GM12872 (cell line): ENCODE data around the gene ANKFN1.

Source experiments
- TF ChIP-seq, protein P1 (sequence below): IDR thresholded peaks from 3 replicates; pipeline ENCODE4 v1.5.1; 2011; ENCODE audit warnings: low read depth, mild to moderate bottlenecking, low read length, moderate library complexity; ENCODE audit not compliant: insufficient read depth

ANKFN1 gene

DNA sequence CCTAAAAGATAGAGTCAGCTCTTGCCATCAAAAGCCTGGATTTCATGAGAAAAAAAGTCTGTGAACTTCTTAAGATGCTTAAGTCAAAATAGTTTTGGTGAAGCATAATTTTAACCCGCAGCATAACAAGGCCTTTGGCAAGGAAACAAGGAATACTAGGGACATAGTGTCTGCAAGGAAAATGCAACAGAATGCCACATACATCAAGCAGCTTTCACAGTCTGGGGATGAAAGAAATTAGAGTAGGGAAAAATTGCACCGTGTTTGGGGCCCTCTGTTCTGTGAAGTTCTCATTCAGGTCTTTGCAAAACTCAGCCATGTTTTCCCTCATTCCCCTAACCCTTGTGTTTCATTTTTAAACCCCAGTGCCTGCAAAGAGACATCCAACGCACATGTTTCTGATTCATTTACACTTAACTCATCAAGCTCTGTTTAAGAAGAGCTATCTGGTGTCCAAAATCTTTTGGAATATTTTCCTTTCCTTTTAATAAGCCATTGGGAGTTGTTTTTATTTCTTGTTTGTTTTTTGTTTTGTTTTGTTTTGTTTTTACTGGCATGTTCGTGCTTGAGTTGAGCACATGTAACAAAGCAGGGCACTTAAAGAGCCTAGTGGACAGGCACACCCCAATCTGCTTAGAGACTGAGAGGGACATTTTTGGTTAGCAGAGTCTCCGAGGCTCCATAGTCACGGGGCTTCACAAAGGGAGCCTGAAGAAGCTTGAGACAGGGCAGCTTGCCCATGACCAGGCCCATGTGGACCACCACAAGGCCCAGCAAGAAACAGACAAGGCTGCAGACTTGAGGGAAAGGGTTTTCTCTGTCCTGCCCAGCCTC lies 116.5 kb downstream of the ANKFN1 start:
- TF ChIP-seq, protein P1, sequence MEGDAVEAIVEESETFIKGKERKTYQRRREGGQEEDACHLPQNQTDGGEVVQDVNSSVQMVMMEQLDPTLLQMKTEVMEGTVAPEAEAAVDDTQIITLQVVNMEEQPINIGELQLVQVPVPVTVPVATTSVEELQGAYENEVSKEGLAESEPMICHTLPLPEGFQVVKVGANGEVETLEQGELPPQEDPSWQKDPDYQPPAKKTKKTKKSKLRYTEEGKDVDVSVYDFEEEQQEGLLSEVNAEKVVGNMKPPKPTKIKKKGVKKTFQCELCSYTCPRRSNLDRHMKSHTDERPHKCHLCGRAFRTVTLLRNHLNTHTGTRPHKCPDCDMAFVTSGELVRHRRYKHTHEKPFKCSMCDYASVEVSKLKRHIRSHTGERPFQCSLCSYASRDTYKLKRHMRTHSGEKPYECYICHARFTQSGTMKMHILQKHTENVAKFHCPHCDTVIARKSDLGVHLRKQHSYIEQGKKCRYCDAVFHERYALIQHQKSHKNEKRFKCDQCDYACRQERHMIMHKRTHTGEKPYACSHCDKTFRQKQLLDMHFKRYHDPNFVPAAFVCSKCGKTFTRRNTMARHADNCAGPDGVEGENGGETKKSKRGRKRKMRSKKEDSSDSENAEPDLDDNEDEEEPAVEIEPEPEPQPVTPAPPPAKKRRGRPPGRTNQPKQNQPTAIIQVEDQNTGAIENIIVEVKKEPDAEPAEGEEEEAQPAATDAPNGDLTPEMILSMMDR, result no peak

DNA sequence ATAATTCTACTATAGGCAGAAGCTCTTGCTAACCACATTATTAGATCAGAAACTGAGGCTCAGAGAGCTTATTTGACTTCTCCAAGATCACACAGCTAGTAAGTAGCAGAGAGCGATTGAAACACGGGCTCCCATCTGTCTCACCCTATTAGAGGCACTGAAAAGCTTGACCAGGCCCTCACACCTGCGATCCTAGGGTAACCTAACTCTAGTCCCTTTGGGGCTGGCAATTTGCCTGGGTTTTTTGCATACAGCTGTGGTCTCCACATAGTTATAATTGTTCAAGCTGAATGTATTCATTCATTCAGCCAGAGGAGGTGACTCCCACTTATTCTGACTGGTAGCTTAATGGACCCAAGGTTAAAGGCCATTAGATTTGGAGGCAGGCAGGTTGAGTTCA lies 121.2 kb downstream of the ANKFN1 start:
- TF ChIP-seq, protein P1, result no peak

DNA sequence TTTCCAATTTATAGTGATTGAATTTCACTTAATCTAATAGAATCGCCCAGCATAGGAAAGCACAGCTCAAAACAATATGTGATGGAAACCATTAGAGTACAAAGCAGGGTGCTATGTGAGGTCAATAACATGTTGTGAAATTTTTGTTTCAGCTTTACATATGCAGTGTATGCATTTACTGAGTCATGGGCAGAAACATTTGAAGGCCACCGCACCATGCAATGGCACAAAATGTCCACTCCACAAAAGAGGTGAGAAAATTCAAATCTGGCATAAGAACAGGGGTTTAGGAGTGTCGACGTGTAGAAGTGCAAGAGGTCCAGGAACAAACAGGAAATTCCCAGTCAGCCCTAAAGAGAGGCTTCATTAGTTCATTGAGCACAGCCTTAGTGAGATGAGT lies 131.2 kb downstream of the ANKFN1 start:
- TF ChIP-seq, protein P1, result no peak

DNA sequence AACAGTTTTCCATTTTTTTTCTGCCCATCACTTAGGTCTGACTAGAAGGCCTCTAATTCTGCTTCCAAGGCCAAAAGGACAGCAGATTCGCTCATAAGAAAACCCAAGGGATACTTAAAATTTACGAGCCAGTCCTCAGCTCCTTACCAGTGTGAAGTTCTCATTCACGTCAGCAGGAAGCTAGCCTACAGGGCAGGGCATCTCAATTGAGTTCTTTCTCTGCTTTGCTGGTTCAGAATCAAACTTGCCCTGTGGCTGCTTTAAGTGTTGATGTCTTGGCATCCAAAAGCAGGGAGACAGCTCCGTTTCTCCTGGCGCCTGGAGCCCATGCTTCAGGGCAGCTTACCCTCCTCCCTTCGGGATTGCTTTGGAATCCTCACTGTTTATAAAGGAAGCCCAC lies 136.0 kb downstream of the ANKFN1 start:
- TF ChIP-seq, protein P1, result no peak

DNA sequence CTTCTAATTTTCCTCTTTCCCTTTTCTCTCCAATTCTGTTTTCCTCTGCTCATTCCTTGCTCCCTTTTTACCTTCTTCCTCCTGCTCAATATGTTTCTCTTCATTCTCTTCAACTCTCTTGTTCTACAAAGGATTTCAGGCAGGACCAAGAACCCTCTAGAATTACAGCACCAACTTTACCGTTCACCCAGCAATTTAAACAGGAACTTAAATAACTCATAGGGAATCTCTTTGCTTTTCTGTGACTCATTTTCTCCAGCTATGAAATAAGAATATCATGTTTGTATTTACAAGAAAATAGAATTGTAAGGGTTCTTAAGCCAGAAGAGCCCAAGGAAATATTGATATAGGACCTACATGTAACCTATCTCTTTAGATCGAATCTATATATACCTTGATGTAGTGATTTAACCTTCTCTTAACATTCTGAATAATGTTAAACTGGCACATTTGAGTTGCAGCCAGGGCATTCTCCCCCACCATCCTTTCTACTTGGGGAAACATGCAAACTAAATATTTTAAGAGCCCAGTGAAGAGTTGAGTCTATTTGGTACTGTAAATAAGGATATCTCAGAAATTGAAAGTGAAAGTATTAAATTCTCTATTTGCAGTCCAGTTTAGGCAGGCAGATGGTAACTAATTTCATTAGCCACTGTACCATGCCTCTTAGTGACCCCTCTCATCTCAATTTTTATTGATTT lies 137.0 kb downstream of the ANKFN1 start:
- TF ChIP-seq, protein P1, result no peak

DNA sequence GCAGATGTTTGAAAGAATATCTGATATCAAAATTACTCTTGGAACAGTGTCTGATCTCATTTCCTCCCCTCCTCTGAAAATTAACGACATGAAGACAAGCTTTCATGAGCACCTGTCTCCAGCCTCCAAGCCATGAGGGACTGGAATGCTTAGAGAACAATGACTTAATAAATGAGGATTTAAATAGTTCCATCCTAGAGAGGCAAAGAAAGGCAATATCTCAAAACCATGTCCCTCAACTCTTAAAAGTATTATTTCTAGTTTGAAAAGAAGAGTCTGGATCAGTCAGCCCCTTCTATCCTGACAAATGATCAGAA lies 137.5 kb downstream of the ANKFN1 start:
- TF ChIP-seq, protein P1, result no peak

DNA sequence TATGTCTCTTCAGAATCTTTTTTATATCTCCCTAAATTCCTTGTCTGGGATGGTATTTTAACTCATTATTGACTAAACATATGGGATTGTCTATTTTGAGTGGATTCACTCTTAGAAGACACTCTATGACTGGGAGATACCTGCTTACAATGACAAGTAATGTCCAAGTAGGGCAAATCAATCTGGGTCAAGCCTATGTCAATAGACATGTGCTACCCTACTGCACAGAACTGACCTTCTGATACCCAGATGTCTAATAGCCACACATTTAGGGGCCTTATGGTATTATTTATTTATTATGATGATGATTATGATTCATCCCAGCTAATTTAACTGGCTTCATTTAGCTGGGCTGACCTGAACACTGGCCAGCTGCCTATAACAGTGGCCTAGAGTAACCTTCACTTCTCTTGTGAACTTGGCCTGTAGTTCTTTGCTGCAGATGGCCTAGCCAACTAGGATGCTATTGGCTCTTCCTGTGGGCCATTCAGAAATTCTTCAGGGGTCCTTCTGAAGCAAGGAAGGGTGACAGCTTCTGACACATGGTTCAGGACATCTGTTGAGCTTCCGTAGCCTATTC lies 138.0 kb downstream of the ANKFN1 start:
- TF ChIP-seq, protein P1, result no peak
